Brain microvascular endothelial cell (primary cell): Measurements from ENCODE around the gene SOX10.

Experiments
- DNase-seq: peaks from one replicate; pipeline ENCODE4 v3.0.0-alpha.2; 2020
- H3K27ac ChIP-seq: fragments of 250-450 bp; sonication (Bioruptor Pico); 2 replicates; pipeline ENCODE4 v1.5.1; 2020; ENCODE audit warnings: mild to moderate bottlenecking, moderate library complexity
- H3K27me3 ChIP-seq: fragments of 250-450 bp; sonication (Bioruptor Pico); replicated peaks from 2 replicates; pipeline ENCODE4 v1.5.1; 2020; ENCODE audit warnings: mild to moderate bottlenecking
- H3K36me3 ChIP-seq: fragments of 250-450 bp; sonication (Bioruptor Pico); replicated peaks from 2 replicates; pipeline ENCODE4 v1.5.1; 2020; ENCODE audit warnings: mild to moderate bottlenecking
- H3K4me3 ChIP-seq: 2 replicates; pipeline ENCODE4 v1.5.1; 2011; ENCODE audit warnings: low read depth, mild to moderate bottlenecking, control low read depth, low read length, moderate library complexity
- in situ Hi-C: cut with HindIII; loops from 2 replicates; pipeline ENCODE4 v1.10.0; 2017; ENCODE audit warnings: low sequenced_read_pairs, low pct_ligation_motif_present
- TF ChIP-seq, protein P1 (sequence below): IDR thresholded peaks from 2 replicates; pipeline ENCODE4 v1.5.1; 2011; ENCODE audit warnings: low read depth, mild to moderate bottlenecking, moderate library complexity, low read length, control low read depth, inconsistent platforms; ENCODE audit errors: missing control alignments

Gene SOX10

DNA sequence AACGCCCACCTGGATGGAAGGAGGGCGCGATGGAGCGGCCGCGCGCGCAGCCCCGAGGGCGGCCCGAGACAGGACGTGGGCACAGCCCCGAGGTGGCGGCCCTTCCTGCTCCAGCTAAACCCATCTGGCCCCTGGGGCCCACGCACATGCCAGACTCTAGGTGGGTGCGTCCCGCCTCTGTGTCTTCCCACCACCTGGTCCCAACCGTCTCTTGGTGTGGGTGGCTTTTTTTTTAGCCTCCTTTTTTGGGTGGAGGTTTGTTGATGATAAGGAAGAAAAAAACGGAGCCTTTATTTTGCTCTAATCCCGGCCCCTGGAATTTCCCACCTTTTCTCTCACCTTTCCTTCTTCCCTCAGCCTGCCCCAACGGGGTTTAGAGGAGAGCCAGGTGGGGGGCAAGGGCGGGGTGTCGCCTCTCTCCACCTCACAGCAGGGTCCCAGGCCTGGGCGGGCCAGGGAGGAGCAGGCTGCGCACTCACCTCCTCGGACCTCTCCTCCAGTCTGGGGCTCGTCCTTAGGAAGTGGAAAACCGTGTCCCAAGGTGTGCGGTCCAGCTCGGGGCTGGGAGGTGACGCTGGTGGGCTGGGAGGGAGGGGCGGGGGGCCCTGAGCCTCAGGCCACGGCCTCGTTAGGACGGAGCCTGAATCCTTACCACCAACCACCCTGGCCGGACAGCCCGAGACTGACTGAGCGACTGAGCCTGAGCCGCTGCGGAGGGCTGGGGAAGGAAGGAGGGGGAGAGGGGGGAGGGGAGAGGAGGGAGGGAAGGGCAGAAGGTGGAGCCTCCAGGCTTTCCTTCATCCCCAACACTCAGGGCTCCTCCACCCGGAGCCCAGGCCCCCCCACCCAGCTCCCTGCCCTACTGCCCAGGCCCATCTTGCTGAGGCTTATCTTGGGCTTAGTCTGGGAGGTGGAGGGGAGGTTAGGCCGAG lies at the start of gene SOX10:
TSS of gene SOX10 (minus strand) at position 696 of the 932 bp plus-strand sequence. CDS start 771 bp downstream, outside the sequence.
- Histone ChIP-seq H3K36me3 (no peaks in the 10 kb centered on the region), H3K27ac (no peak within 1 kb of the TSS), H3K4me3 (no peak within 1 kb of the TSS), H3K27me3 (peaks cover 13% of the 10 kb centered on the region)
- DNase-seq = no peak
- TF ChIP-seq, protein P1, sequence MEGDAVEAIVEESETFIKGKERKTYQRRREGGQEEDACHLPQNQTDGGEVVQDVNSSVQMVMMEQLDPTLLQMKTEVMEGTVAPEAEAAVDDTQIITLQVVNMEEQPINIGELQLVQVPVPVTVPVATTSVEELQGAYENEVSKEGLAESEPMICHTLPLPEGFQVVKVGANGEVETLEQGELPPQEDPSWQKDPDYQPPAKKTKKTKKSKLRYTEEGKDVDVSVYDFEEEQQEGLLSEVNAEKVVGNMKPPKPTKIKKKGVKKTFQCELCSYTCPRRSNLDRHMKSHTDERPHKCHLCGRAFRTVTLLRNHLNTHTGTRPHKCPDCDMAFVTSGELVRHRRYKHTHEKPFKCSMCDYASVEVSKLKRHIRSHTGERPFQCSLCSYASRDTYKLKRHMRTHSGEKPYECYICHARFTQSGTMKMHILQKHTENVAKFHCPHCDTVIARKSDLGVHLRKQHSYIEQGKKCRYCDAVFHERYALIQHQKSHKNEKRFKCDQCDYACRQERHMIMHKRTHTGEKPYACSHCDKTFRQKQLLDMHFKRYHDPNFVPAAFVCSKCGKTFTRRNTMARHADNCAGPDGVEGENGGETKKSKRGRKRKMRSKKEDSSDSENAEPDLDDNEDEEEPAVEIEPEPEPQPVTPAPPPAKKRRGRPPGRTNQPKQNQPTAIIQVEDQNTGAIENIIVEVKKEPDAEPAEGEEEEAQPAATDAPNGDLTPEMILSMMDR = no peak
- in situ Hi-C loops = no loop called here

DNA sequence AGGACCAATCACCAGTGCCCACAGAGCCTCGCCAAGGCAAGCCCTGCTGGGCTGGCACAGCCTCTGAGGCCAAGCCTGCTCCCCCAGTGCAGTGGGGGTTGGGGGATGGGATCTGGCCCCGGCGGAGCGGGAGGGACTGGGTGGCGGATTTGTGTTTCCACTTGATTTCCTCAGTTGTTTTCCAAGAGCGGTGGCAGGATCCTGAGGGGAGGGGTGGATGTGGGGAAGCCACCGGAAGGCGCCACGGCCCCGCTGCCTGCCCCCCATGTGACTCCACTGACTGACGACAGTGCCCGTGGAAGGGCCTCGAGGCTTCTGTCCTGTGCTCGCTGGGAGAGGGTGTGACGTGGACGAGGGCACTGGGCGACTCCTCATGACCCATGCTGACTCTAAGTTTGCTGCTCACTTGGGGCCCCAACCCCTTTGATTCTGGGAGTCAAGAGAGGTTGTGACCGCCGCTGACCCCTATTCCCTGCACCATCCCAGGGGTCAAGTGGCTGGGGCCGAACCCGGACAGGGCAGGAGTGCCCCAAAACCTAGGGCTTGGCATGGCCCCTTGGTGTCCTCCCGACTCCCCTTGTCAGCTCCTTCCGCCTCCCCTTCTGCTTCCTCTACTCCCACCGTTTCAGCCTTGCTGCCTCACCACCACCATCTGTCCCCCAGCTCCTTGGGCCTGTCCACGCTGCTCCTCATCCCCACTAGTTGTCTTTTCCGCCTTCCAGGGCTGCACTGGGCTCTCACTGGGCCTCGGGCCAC lies 49.3 kb upstream of the SOX10 start:
- H3K27ac ChIP-seq = peak overlapping the region; percentile 31
- TF ChIP-seq, protein P1 = no peak
- in situ Hi-C loops = no loop called here
- H3K4me3 ChIP-seq = no peak overlapping the region
- H3K27me3 ChIP-seq = no peaks in the 10 kb centered on the region
- H3K36me3 ChIP-seq = no peaks in the 10 kb centered on the region
- DNase-seq = no peak

DNA sequence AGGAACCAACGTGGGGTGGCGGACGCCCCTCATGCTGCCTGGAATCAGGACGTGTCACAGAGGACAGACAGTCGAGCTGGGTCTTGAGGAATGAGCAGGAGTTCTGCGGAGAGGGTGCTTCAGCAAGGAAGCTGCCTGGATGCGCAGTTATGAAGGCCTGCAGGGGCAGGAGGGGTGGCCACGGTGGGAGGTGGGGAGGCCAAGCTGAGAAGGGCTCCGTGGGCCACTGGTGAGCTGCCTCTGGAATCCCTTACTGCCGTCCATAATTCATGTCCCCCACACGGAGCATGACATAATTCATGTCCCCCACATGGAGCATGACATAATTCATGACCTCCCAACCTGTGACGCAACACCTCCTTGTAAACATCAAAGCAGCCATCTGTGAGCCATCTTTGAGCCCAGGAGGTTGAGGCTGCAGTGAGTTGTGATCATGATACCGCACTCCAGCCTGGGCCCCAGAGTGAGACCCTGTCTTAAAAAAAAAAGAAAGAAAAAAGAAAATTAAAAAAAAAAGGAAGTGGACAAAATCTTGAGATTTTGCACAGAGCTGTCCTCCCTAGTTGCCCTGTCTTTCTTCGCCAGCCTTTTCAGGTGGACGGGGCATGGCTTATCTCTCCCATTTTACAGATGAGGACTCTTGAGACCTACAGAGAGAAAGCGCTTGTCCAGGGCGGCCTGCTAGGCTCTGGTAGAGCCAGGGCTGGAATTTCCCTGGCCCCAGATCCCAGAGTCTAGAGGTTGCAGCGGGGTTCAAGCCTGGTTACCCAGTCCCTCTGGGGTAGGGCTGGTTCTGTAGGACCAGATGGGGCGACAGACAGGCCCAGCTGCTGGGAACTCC lies 48.5 kb upstream of the SOX10 start:
- in situ Hi-C loops = no loop called here
- no peak overlapping the region for H3K4me3 ChIP-seq
- TF ChIP-seq, protein P1 = no peak
- no peaks in the 10 kb centered on the region for H3K36me3 ChIP-seq
- H3K27me3 ChIP-seq = no peaks in the 10 kb centered on the region
- no peak overlapping the region for H3K27ac ChIP-seq
- peak; percentile 74 for DNase-seq

DNA sequence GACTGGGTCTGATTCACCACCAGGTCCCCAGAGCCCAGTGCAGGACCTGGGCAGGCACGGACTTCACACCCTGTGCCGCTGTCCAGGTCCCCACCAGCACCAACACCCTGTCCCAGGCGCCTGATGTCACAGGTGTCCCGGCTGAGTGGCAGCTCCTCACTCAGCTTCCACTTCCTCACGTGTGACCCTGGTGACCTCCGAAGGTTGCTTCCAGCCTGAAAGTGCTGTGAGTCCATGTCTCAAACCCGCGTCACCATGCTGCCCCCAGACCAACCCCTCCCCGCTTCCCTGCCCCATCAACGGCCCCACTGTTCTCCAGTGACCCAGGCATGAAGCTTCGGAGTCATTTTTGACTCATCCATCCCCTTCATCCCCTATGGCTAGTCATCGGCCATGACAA lies 47.1 kb upstream of the SOX10 start:
- H3K4me3 ChIP-seq = no peak overlapping the region
- in situ Hi-C loops = no loop called here
- H3K36me3 ChIP-seq = no peaks in the 10 kb centered on the region
- TF ChIP-seq, protein P1 = no peak
- no peaks in the 10 kb centered on the region for H3K27me3 ChIP-seq
- no peak for DNase-seq
- no peak overlapping the region for H3K27ac ChIP-seq

DNA sequence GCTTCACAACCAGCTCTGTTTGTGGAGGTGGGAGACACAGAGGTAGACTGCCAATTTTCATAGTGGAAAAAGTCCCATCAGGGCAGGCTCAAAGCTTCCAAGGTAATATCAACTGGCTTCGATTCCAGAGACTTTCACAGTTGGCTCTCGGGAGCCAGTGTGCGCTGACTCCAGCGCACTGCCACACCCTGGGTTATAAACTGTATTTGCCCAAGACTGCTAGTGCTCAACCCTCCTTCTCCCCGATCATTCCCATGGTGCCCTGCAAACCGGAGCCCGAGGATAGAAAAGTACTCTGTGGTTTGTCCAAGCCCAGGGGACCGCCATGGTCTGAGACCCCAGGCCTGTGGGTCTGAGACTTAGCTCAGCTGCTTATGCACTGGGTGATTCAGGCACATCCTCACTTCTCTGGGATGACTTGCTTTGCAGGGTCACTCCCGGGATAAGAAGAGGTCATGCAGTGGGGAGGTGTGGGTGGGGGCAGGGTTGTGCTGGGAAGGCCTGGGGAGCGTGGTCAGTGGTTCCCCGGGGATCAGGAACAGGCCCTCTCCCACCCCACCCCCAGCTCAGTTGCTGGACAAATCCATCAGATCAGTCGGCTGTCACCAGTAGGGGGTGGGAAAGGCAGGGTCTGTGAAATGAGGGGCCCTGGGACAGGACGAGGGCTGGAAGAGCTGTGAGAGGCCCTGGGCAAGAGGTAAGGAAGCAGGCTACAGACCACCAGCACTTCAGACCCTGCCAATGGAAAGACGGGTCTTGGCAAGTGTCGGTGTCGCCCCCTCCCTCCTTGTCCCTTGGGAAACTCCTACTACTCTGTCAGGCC lies 46.2 kb upstream of the SOX10 start:
- DNase-seq = no peak
- in situ Hi-C loops = no loop called here
- Histone ChIP-seq H3K4me3 (no peak overlapping the region), H3K36me3 (no peaks in the 10 kb centered on the region), H3K27me3 (no peaks in the 10 kb centered on the region), H3K27ac (no peak overlapping the region)
- TF ChIP-seq, protein P1 = peak; percentile 38
